ENCODE data around the gene MSI2. TPM values are rescaled to one million over a fixed set of nuclear protein-coding genes. Genes with fewer than 3 reads are reported as not detected.

The MSI2 gene
- total and polyA plus RNA-seq, 4 donors, result 9.4 to 64.0 (median 30.4) TPM

DNA sequence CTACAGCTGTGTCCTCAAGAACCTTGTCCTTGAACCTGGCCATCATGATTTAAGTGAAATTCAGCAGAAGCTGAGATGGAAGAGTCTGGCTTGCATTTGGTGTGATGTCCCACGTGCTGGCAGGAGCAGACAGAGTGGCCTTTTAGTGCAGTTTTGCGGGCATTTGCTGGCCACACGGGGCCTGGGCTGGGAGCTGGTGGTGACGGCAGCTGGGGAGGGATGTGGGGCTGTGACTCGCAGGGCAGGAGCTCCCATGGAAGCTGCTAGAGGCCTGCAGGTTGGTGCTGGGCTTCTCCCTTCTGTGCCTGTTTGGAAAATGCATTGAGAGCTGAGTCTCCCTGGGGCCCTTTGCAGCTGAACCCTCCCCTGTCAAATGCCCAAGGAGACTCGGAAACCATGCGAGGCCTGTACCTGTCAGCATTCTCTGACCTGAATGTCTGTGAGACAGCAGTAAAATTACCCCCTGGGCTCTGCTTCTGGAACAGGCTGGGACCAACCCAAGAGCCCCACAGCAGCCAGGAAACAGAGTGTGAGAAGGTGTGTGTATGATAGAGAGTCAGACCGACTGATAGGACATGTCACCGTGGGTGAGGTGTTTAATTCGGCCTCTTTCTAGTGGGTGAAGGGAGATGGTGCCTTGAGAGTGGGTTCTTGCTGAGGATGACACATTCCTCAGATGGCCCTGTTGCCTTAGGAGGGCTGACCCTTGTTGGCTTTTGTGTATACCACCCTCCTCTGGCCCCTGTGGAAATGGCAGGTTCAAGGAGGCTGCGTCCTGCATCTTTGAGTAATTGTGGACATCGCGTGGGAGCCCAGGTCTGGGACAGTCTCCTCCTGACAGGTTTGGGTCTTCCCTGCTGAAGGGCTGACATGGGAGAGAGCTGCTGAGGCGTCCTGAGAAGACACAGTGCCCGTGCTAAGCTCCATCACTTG lies 145.5 kb downstream of the MSI2 start:
- H3K4me3 ChIP-seq, result no peak overlapping the region
- no peak overlapping the region for H3K27ac ChIP-seq (ENCODE audit: low read depth in 1 of 2, low read length in 1 of 2)
- H3K9ac ChIP-seq (ENCODE audit: insufficient read depth in 1 of 2, low read length in 2 of 2), result no peak overlapping the region
- peaks cover 0 to 13% (median 5%) of the 10 kb centered on the region in 4 donors for H3K36me3 ChIP-seq (ENCODE audit: control insufficient read depth in 4 of 4, insufficient read depth in 4 of 4, low read length in 4 of 4)
- no peak for ATAC-seq (ENCODE audit: insufficient read depth, low FRiP score)
- peaks cover 0 to 2% (median 0%) of the 10 kb centered on the region in 4 donors for H3K9me3 ChIP-seq (ENCODE audit: control insufficient read depth in 4 of 4, insufficient read depth in 3 of 4, low read length in 3 of 4)
- TF ChIP-seq, protein P1, sequence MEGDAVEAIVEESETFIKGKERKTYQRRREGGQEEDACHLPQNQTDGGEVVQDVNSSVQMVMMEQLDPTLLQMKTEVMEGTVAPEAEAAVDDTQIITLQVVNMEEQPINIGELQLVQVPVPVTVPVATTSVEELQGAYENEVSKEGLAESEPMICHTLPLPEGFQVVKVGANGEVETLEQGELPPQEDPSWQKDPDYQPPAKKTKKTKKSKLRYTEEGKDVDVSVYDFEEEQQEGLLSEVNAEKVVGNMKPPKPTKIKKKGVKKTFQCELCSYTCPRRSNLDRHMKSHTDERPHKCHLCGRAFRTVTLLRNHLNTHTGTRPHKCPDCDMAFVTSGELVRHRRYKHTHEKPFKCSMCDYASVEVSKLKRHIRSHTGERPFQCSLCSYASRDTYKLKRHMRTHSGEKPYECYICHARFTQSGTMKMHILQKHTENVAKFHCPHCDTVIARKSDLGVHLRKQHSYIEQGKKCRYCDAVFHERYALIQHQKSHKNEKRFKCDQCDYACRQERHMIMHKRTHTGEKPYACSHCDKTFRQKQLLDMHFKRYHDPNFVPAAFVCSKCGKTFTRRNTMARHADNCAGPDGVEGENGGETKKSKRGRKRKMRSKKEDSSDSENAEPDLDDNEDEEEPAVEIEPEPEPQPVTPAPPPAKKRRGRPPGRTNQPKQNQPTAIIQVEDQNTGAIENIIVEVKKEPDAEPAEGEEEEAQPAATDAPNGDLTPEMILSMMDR (IDR thresholded peaks at IDR 0.05; ENCODE audit: control extremely low read depth, extremely low read depth), result no peak
- DNase-seq, result no peak
- H3K4me1 ChIP-seq (ENCODE audit: control insufficient read depth in 5 of 5, insufficient read depth in 5 of 5, low read length in 5 of 5), result peaks cover 2 to 18% (median 14%) of the 10 kb centered on the region in 5 donors
- H3K27me3 ChIP-seq (ENCODE audit: control insufficient read depth in 3 of 3, insufficient read depth in 3 of 3, low read length in 2 of 3), result no peaks in the 10 kb centered on the region
- WGBS, 2 donors, result 90 to 93% methylated on average over 15 of the region's 15 CpGs

DNA sequence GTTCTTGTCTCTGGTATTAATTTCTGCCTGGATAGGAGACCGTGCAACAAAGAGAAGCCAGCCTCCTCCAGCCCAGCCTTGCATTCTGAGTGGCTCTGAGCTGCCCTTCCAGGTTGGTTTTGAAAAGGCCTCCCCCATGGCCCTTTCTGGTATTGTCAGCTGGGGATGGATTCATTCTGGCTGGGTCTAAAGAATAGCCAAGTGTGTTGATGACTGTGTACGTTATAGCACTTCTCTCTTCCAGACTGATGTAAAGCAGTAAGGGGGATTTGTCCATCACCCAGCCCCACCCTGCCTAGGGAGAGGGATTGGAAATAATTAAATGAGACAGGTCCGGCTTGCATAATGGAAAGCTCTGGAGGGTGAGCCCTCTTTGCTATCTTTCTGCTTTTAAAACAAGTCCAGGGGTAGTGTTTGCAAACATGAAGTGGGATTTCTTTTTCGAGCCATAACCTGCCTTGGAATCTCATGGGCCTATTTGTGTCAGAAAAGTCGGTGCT lies 146.4 kb downstream of the MSI2 start:
- H3K27me3 ChIP-seq (ENCODE audit: control insufficient read depth in 3 of 3, insufficient read depth in 3 of 3, low read length in 2 of 3), result no peaks in the 10 kb centered on the region
- no peak overlapping the region for H3K9ac ChIP-seq (ENCODE audit: insufficient read depth in 1 of 2, low read length in 2 of 2)
- WGBS, 2 donors, result 87 to 91% methylated on average over 5 of the region's 5 CpGs
- no peak for ATAC-seq (ENCODE audit: insufficient read depth, low FRiP score)
- no peak overlapping the region for H3K4me3 ChIP-seq
- DNase-seq, result no peak
- H3K4me1 ChIP-seq (ENCODE audit: control insufficient read depth in 5 of 5, insufficient read depth in 5 of 5, low read length in 5 of 5), result peaks cover 3 to 22% (median 17%) of the 10 kb centered on the region in 5 donors
- peaks cover 0 to 13% (median 5%) of the 10 kb centered on the region in 4 donors for H3K36me3 ChIP-seq (ENCODE audit: control insufficient read depth in 4 of 4, insufficient read depth in 4 of 4, low read length in 4 of 4)
- H3K9me3 ChIP-seq (ENCODE audit: control insufficient read depth in 4 of 4, insufficient read depth in 3 of 4, low read length in 3 of 4), result peaks cover 0 to 2% (median 0%) of the 10 kb centered on the region in 4 donors
- H3K27ac ChIP-seq (ENCODE audit: low read depth in 1 of 2, low read length in 1 of 2), result no peak overlapping the region
- TF ChIP-seq, protein P1 (IDR thresholded peaks at IDR 0.05; ENCODE audit: control extremely low read depth, extremely low read depth), result no peak

DNA sequence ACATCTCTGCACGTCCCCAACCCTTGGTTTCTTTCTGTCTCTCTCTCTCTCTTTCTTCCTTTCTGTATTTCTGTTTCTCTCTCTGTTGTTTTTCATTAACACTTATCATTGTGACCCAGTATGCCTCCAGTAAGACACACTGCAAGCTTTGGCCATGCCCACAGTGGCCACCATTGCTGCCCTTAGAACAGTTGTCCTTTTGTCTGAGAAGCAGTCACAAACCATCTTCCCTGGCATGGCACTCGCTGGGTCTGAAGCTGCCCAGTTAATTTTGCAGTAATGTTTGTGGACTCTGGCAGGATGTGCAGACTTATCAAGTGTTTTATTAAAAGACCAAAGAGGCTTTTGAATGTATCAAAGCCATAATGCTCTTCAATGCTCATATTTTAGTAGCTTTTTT lies 146.9 kb downstream of the MSI2 start:
- TF ChIP-seq, protein P1 (IDR thresholded peaks at IDR 0.05; ENCODE audit: control extremely low read depth, extremely low read depth), result no peak
- H3K27ac ChIP-seq (ENCODE audit: low read depth in 1 of 2, low read length in 1 of 2), result no peak overlapping the region

More for the DNA sequence above, 146.9 kb downstream of the MSI2 start:
- Histone ChIP-seq H3K4me3 (no peak overlapping the region), H3K27me3 (ENCODE audit: control insufficient read depth in 3 of 3, insufficient read depth in 3 of 3, low read length in 2 of 3) (no peaks in the 10 kb centered on the region), H3K9me3 (ENCODE audit: control insufficient read depth in 4 of 4, insufficient read depth in 3 of 4, low read length in 3 of 4) (peaks cover 0 to 2% (median 0%) of the 10 kb centered on the region in 4 donors), H3K36me3 (ENCODE audit: control insufficient read depth in 4 of 4, insufficient read depth in 4 of 4, low read length in 4 of 4) (peaks cover 0 to 13% (median 5%) of the 10 kb centered on the region in 4 donors), H3K9ac (ENCODE audit: insufficient read depth in 1 of 2, low read length in 2 of 2) (no peak overlapping the region), H3K4me1 (ENCODE audit: control insufficient read depth in 5 of 5, insufficient read depth in 5 of 5, low read length in 5 of 5) (peaks cover 3 to 27% (median 18%) of the 10 kb centered on the region in 5 donors)
- ATAC-seq (ENCODE audit: insufficient read depth, low FRiP score) (no peak), DNase-seq (no peak)
- WGBS, 2 donors, result 90 to 97% methylated on average over 2 of the region's 2 CpGs
